PC-9 (cell line): ENCODE results near the gene MKRN2OS.

Experiments used
- CTCF ChIP-seq: fragments of 200-600 bp; sonication (generic); conservative IDR thresholded peaks from 2 replicates; pipeline ENCODE4 v1.6.1; 2017; ENCODE audit warnings: mixed run types, antibody characterized with exemption, mild to moderate bottlenecking, moderate library complexity
- EZH2 ChIP-seq: fragments of 200-600 bp; sonication (generic); IDR thresholded peaks from 2 replicates; pipeline ENCODE4 v1.8.0; 2017; ENCODE audit warnings: antibody characterized with exemption, low read depth

- no peak for TF ChIP-seq CTCF
- no peak for TF ChIP-seq EZH2
Measured at GRCh38 chr3:12556314-12556689, 11.0 kb upstream of the MKRN2OS start.
